Measurements from ENCODE around the gene PTPRT. TPM values are rescaled to one million over a fixed set of nuclear protein-coding genes. Genes with fewer than 3 reads are reported as not detected.

Gene PTPRT
- polyA plus RNA-seq, 3 donors = not detected

DNA sequence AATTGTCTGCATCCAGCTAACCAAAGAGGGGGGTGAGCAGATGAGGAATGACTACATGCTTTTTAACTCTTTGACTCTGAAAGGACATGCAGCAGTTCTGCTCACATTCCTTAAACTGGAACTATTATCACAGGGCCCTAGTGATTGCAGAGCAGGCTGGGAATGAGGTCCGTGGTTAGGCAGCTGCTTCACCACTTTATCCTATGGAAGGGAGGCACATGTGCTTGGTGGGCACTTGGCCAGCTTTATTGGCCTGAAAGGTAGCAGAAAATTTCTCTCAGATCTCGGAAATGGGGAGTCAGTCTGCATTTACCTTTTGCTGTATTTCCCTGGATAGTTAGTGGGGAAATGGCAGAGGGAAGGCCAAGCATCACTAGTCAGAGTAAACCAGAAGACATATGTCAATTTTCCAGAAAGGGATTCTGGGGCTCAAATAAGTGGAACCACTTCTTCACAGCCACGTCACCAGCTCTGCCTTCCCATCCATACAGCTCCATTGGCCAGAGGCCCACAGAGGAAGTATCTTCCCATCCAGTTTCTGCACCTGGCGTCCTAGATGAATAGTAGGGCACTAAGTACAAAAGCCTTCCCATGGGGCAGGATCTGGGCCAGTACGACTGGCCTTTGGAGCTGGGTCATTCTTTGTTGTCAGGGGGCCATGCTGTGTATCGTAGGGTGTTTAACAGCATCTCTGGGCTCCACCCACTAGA, 444.8 kb downstream of the PTPRT start:
- H4K20me1 ChIP-seq (ENCODE audit: insufficient read depth, low read length) = no peaks in the 10 kb centered on the region
- WGBS (ENCODE audit: insufficient coverage) = 94% methylated on average over 3 of the region's 6 CpGs
- H3K27ac ChIP-seq (ENCODE audit: low read depth in 1 of 2, low read length in 2 of 2) = no peak overlapping the region
- no peak overlapping the region for H3K4me2 ChIP-seq (replicated peaks; ENCODE audit: extremely low read depth, low read length, poor library complexity, severe bottlenecking)
- H3K4me3 Mint-ChIP-seq = no peak overlapping the region
- H3K79me2 ChIP-seq (ENCODE audit: insufficient read depth, low read length) = no peaks in the 10 kb centered on the region
- H3K27me3 ChIP-seq (ENCODE audit: control insufficient read depth in 2 of 2, insufficient read depth in 2 of 2, low read length in 2 of 2) = no peaks in the 10 kb centered on the region
- H2AFZ ChIP-seq (ENCODE audit: insufficient read depth, low read depth, low read length, poor library complexity, severe bottlenecking) = no peak overlapping the region
- no peaks in the 10 kb centered on the region for H3K27me3 Mint-ChIP-seq (ENCODE audit: low read depth in 3 of 3)
- H3K9me3 ChIP-seq (replicated peaks in 1 of 2; ENCODE audit: control insufficient read depth in 1 of 2, insufficient read depth in 1 of 2, low read length in 2 of 2) = peaks cover 28 to 34% of the 10 kb centered on the region in 2 donors
- no peak overlapping the region for H3K27ac Mint-ChIP-seq
- no peak for DNase-seq
- H3K9ac ChIP-seq (ENCODE audit: insufficient read depth, low read length, poor library complexity, severe bottlenecking) = no peak overlapping the region
- intact Hi-C loops (cut with micrococcal nuclease) = no loop called here
- H3K4me1 Mint-ChIP-seq = no peaks in the 10 kb centered on the region
- no peak overlapping the region for H3K4me3 ChIP-seq (replicated peaks in 1 of 3; ENCODE audit: low read depth in 2 of 3, low read length in 3 of 3)
- H3K4me1 ChIP-seq (ENCODE audit: control insufficient read depth in 1 of 2, insufficient read depth in 2 of 2, low read length in 2 of 2) = no peaks in the 10 kb centered on the region
- no peaks in the 10 kb centered on the region for H3K36me3 Mint-ChIP-seq
- no peaks in the 10 kb centered on the region for H3K36me3 ChIP-seq (replicated peaks in 1 of 2; ENCODE audit: control insufficient read depth in 1 of 2, insufficient read depth in 2 of 2, low read length in 2 of 2)
- TF ChIP-seq, protein P1, sequence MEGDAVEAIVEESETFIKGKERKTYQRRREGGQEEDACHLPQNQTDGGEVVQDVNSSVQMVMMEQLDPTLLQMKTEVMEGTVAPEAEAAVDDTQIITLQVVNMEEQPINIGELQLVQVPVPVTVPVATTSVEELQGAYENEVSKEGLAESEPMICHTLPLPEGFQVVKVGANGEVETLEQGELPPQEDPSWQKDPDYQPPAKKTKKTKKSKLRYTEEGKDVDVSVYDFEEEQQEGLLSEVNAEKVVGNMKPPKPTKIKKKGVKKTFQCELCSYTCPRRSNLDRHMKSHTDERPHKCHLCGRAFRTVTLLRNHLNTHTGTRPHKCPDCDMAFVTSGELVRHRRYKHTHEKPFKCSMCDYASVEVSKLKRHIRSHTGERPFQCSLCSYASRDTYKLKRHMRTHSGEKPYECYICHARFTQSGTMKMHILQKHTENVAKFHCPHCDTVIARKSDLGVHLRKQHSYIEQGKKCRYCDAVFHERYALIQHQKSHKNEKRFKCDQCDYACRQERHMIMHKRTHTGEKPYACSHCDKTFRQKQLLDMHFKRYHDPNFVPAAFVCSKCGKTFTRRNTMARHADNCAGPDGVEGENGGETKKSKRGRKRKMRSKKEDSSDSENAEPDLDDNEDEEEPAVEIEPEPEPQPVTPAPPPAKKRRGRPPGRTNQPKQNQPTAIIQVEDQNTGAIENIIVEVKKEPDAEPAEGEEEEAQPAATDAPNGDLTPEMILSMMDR (IDR thresholded peaks at IDR 0.05) = no peak
- peaks cover 4 to 36% (median 17%) of the 10 kb centered on the region in 7 donors for H3K9me3 Mint-ChIP-seq

GRCh38 chr20:42742926-42743325, 446.8 kb downstream of the PTPRT start:
- no peaks in the 10 kb centered on the region for H3K36me3 Mint-ChIP-seq
- H3K4me3 ChIP-seq (replicated peaks in 1 of 3; ENCODE audit: low read depth in 2 of 3, low read length in 3 of 3) = no peak overlapping the region
- no peaks in the 10 kb centered on the region for H3K27me3 ChIP-seq (ENCODE audit: control insufficient read depth in 2 of 2, insufficient read depth in 2 of 2, low read length in 2 of 2)
- H3K4me1 ChIP-seq (ENCODE audit: control insufficient read depth in 1 of 2, insufficient read depth in 2 of 2, low read length in 2 of 2) = no peaks in the 10 kb centered on the region
- no peak for DNase-seq
- no peaks in the 10 kb centered on the region for H3K27me3 Mint-ChIP-seq (ENCODE audit: low read depth in 3 of 3)
- no peak overlapping the region for H3K9ac ChIP-seq (ENCODE audit: insufficient read depth, low read length, poor library complexity, severe bottlenecking)
- H3K27ac Mint-ChIP-seq = no peak overlapping the region
- H3K4me2 ChIP-seq (replicated peaks; ENCODE audit: extremely low read depth, low read length, poor library complexity, severe bottlenecking) = no peak overlapping the region
- H4K20me1 ChIP-seq (ENCODE audit: insufficient read depth, low read length) = no peaks in the 10 kb centered on the region
- 82% methylated on average over 5 of the region's 5 CpGs for WGBS (ENCODE audit: insufficient coverage)
- peaks cover 4 to 40% (median 17%) of the 10 kb centered on the region in 7 donors for H3K9me3 Mint-ChIP-seq
- H3K36me3 ChIP-seq (replicated peaks in 1 of 2; ENCODE audit: control insufficient read depth in 1 of 2, insufficient read depth in 2 of 2, low read length in 2 of 2) = no peaks in the 10 kb centered on the region
- peaks cover 28 to 30% of the 10 kb centered on the region in 2 donors for H3K9me3 ChIP-seq (replicated peaks in 1 of 2; ENCODE audit: control insufficient read depth in 1 of 2, insufficient read depth in 1 of 2, low read length in 2 of 2)
- H2AFZ ChIP-seq (ENCODE audit: insufficient read depth, low read depth, low read length, poor library complexity, severe bottlenecking) = no peak overlapping the region
- intact Hi-C loops (cut with micrococcal nuclease) = no loop called here
- H3K79me2 ChIP-seq (ENCODE audit: insufficient read depth, low read length) = no peaks in the 10 kb centered on the region
- no peaks in the 10 kb centered on the region for H3K4me1 Mint-ChIP-seq
- no peak overlapping the region for H3K27ac ChIP-seq (ENCODE audit: low read depth in 1 of 2, low read length in 2 of 2)
- H3K4me3 Mint-ChIP-seq = no peak overlapping the region
- TF ChIP-seq, protein P1 (IDR thresholded peaks at IDR 0.05) = no peak

Data from CD14-positive monocyte (primary cell).